Pancreas (tissue), 10 donors: Measurements from ENCODE around the gene DEFB112. TPM values are rescaled to one million over a fixed set of nuclear protein-coding genes. Genes with fewer than 3 reads are reported as not detected.

Experiments used
- ATAC-seq, 4 donors: fragments of 200-7000 bp; cut with Tn5 transposase; one replicate each; pipeline versions ENCODE4 v1.8.0 to v1.9.1; 2020; ENCODE audit warnings: mild to moderate bottlenecking in 4 of 4, moderate library complexity in 4 of 4
- DNase-seq, 6 donors: peaks; one replicate each; pipeline ENCODE4 v3.0.0-alpha.2; 2020
- FAIRE-seq: peaks from 2 replicates; lab custom pipeline; 2012; peaks lifted over from hg19 to GRCh38; lab: Jason Lieb, UNC
- H3K27ac ChIP-seq, 4 donors: fragments of 200-600 bp; sonication (generic); 1 replicate in 3 of 4; 2 replicates in 1 of 4; pipeline versions ENCODE4 v1.5.0 to v1.8.0; 2020
- H3K27me3 ChIP-seq, 4 donors: fragments of 200-600 bp; one replicate each; pipeline ENCODE4 v1.8.0; 2021
- H3K36me3 ChIP-seq, 3 donors: fragments of 200-600 bp; sonication (generic) in 1 of 3; one replicate each; pipeline versions ENCODE4 v1.5.0 to v1.8.0; 2020 to 2021
- H3K4me1 ChIP-seq, 3 donors: fragments of 200-600 bp; one replicate each; pipeline ENCODE4 v1.8.0; 2021
- H3K4me3 ChIP-seq, 4 donors: fragments of 200-600 bp; sonication (generic) in 2 of 4; one replicate each; pipeline versions ENCODE4 v1.5.0 to v1.8.0; 2020 to 2021
- H3K9me3 ChIP-seq, 4 donors: fragments of 200-600 bp; one replicate each; pipeline ENCODE4 v1.8.0; 2021
- WGBS, 2 donors: extraction: QIAGEN DNeasy Blood & Tissue Kit; methylation state at CpG; one replicate each; pipeline ENCODE4 v1.1.7; 2013; 5-methylcytosine and 5-hydroxymethylcytosine counted together
- intact Hi-C, 3 donors: fragments of 100-400 bp; cut with DNase I; formaldehyde crosslinking; loops; one replicate each; pipeline versions ENCODE4 v1.11.1 to v1.14.2; 2022
- polyA plus RNA-seq, 2 donors: library from polyadenylated mRNA; stranded (reverse); fragments of 200-250 nt; gene quantifications; one replicate each; pipeline ENCODE4 v1.2.3, GENCODE V29; 2013
- total RNA-seq, 6 donors: library from RNA; stranded (reverse); fragmentation: NEBNext Ultra II Directional in 4 of 6; extraction: Animal tissue kit (Norgen Biotek cat#: 25700) in 4 of 6; gene quantifications; one replicate each; pipeline versions ENCODE4 v1.2.1 to v1.2.4, GENCODE V29; 2021 to 2023
- TF ChIP-seq, protein P1 (sequence below), 4 donors: fragments of 200-600 bp; sonication (generic) in 3 of 4; IDR thresholded peaks; one replicate each; pipeline versions ENCODE4 v1.5.0 to v1.8.0; 2021; ENCODE audit warnings: antibody characterized with exemption in 4 of 4
- donor health status: healthy with polysubstance abuse.
- donor health status: DM: no; HTN: no; CAD: no; lungs with moderate emphysema.
- donor health status: DM: no; HTN: no; CAD: no.
- donor health status: control.
- donor health status: control.
- donor health status: Bipolar disorder and iron deficiency.
- donor health status: DM: yes; HTN: yes; CAD: no.
- donor health status: DM: no; HTN: no; CAD: no.
- donor health status: DM: no; HTN: no; CAD: no.
- donor health status: DM: yes; HTN: yes; CAD: no.

The DEFB112 gene
- total and polyA plus RNA-seq, 8 donors: not detected

DNA sequence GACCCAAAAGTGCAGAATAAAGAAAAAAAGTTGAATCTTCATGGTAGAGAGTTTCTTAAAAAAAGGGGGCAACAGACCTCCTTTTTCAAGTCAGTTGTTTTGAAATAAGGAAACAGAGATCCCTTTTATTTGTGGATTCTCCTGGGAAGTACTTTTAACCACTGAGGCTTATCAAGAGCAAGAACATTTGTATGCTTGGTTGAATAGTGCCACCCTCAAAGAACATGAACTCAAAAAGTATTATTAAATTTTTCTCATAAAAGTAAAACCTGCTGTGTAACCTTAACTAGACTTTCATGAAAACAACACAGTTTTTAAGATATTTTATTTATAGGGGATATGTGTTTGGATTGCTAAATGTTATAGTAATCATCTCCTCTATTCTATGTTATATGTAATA is 27.8 kb downstream of the DEFB112 start, which contains the start of gene DEFB110:
DEFB110 (minus strand) TSS at position 101 of the 400 bp plus-strand sequence; CDS start at position 42, 59 bp downstream.
- H3K9me3 ChIP-seq: no peaks in the 10 kb centered on the region
- intact Hi-C loops: no loop called here
- H3K4me3 ChIP-seq: no peak within 1 kb of the TSS
- ATAC-seq (no peak), FAIRE-seq (no peak), DNase-seq (no peak)
- no peak within 1 kb of the TSS for H3K27ac ChIP-seq
- H3K27me3 ChIP-seq: no peaks in the 10 kb centered on the region
- TF ChIP-seq, protein P1, sequence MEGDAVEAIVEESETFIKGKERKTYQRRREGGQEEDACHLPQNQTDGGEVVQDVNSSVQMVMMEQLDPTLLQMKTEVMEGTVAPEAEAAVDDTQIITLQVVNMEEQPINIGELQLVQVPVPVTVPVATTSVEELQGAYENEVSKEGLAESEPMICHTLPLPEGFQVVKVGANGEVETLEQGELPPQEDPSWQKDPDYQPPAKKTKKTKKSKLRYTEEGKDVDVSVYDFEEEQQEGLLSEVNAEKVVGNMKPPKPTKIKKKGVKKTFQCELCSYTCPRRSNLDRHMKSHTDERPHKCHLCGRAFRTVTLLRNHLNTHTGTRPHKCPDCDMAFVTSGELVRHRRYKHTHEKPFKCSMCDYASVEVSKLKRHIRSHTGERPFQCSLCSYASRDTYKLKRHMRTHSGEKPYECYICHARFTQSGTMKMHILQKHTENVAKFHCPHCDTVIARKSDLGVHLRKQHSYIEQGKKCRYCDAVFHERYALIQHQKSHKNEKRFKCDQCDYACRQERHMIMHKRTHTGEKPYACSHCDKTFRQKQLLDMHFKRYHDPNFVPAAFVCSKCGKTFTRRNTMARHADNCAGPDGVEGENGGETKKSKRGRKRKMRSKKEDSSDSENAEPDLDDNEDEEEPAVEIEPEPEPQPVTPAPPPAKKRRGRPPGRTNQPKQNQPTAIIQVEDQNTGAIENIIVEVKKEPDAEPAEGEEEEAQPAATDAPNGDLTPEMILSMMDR (IDR thresholded peaks at IDR 0.05): no peak
- no peaks in the 10 kb centered on the region for H3K4me1 ChIP-seq
- H3K36me3 ChIP-seq: no peaks in the 10 kb centered on the region

DNA sequence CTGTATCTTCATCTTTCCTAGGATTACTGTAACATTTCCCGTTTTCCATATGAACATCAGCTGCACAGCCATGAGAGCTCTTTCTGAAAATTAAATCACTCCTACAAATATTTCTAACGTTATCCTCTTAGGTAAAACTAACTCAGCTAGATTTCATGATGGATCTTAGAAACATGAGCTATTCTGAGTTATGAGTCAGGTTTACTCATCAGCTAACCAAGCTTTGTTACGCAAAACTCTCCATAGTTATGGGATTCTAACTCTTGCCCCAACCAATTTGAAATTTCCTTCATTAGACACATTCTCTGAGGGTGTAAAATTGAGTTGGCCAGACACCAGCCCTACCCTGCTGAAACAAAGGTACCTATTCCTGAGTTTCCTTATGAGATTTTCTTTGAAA is 41.9 kb downstream of the DEFB112 start:
- Histone ChIP-seq H3K27ac (no peak overlapping the region), H3K4me1 (no peaks in the 10 kb centered on the region), H3K36me3 (no peaks in the 10 kb centered on the region), H3K4me3 (no peak overlapping the region), H3K9me3 (no peaks in the 10 kb centered on the region), H3K27me3 (no peaks in the 10 kb centered on the region)
- TF ChIP-seq, protein P1 (IDR thresholded peaks at IDR 0.05): no peak
- 58 to 74% methylated on average over 3 of the region's 3 CpGs for WGBS, 2 donors
- intact Hi-C loops: no loop called here
- no peak for ATAC-seq
- DNase-seq: no peak
- FAIRE-seq: no peak

DNA sequence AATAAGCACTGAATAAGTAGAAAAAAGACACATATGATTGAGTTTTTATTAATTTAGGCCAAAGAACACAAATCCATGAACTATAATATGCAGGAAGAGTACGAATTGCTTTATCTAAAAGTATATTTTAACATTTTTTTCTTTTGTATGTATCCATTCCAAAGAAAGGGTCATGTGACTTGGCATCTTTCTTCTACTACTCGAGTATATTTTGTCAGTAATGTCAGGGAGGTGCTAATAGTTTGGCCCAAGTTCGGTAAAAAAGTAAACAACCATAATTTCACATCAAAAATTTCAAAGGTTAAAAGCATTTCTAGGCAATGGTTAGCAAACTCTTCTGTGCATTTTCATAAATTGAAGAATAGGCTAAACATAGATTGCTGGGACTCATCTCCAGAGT is 46.6 kb downstream of the DEFB112 start:
- intact Hi-C loops: no loop called here
- 30 to 54% methylated on average over 3 of the region's 3 CpGs for WGBS, 2 donors
- Histone ChIP-seq H3K4me1 (no peaks in the 10 kb centered on the region), H3K4me3 (no peak overlapping the region), H3K27ac (no peak overlapping the region), H3K36me3 (no peaks in the 10 kb centered on the region), H3K27me3 (peaks cover 0 to 6% (median 0%) of the 10 kb centered on the region in 4 donors), H3K9me3 (no peaks in the 10 kb centered on the region)
- FAIRE-seq: no peak
- TF ChIP-seq, protein P1 (IDR thresholded peaks at IDR 0.05): no peak
- DNase-seq: no peak
- no peak for ATAC-seq

DNA sequence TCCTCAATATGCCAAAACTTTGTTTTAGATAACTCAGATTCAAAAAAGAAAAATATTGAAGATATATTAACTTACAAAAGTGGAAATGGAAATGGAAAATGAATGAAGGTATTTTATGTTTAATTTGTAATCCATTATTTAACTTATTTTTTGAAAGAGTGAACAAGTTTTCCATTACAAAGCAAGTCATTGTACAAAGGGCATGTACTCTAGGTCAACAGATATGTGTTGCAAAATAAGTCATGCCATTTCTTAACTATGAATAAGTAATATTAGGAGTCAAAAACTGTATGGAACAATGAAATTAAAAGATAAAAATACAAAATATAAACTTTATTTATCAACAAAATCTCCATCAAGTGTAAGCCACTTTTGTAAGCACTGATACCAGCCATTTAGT is 54.5 kb downstream of the DEFB112 start:
- H3K27ac ChIP-seq: no peak overlapping the region
- intact Hi-C loops: no loop called here
- no peak overlapping the region for H3K4me3 ChIP-seq
- ATAC-seq (no peak), DNase-seq (no peak), FAIRE-seq (no peak)
- TF ChIP-seq, protein P1 (IDR thresholded peaks at IDR 0.05): no peak
- H3K36me3 ChIP-seq: no peaks in the 10 kb centered on the region
- peaks cover 0 to 8% (median 0%) of the 10 kb centered on the region in 4 donors for H3K27me3 ChIP-seq
- H3K4me1 ChIP-seq: no peaks in the 10 kb centered on the region
- H3K9me3 ChIP-seq: no peaks in the 10 kb centered on the region

Other genes with a start within 250 kb of the DEFB112 start
- not detected for gene CRISP1, start 183.4 kb downstream of the DEFB112 start, total RNA-seq
- gene CRISP1, start 183.4 kb downstream of the DEFB112 start, polyA plus RNA-seq: not detected
- not detected for gene DEFB114, start 85.8 kb downstream of the DEFB112 start, total RNA-seq
- not detected for gene DEFB114, start 85.8 kb downstream of the DEFB112 start, polyA plus RNA-seq
- gene DEFB113, start 80.3 kb downstream of the DEFB112 start, total RNA-seq: not detected
- not detected for gene DEFB113, start 80.3 kb downstream of the DEFB112 start, polyA plus RNA-seq
- not detected for gene DEFB110, start 27.9 kb downstream of the DEFB112 start, total RNA-seq
- gene DEFB110, start 27.9 kb downstream of the DEFB112 start, polyA plus RNA-seq: not detected